CMK (cell line): ENCODE measurements around the gene VASP.

Experiments used
- DNase-seq: peaks from one replicate; pipeline ENCODE4 v3.0.0-alpha.2; 2010; ENCODE audit warnings: low read depth

The VASP gene

GRCh38 chr19:45473682-45474605 lies 33.3 kb upstream of the VASP start:
- no peak for DNase-seq

GRCh38 chr19:45474606-45475521 lies 32.4 kb upstream of the VASP start:
- no peak for DNase-seq

- no peak for DNase-seq
Measured at GRCh38 chr19:45475537-45476291, 31.6 kb upstream of the VASP start.

GRCh38 chr19:45476304-45476703 lies 31.0 kb upstream of the VASP start:
- DNase-seq = no peak

GRCh38 chr19:45477186-45477585 lies 30.1 kb upstream of the VASP start:
- no peak for DNase-seq

GRCh38 chr19:45477713-45478453 lies 29.4 kb upstream of the VASP start:
- DNase-seq = no peak

- DNase-seq = peak; percentile 96
Measured at GRCh38 chr19:45478454-45479238, 28.6 kb upstream of the VASP start.

GRCh38 chr19:45483033-45483432 lies 24.2 kb upstream of the VASP start:
- DNase-seq = no peak

- no peak for DNase-seq
Measured at GRCh38 chr19:45484273-45484945, 22.9 kb upstream of the VASP start.

- DNase-seq = no peak
Measured at GRCh38 chr19:45485305-45486077, 21.8 kb upstream of the VASP start.

GRCh38 chr19:45488708-45489107 lies 18.6 kb upstream of the VASP start:
- no peak for DNase-seq

GRCh38 chr19:45489216-45489855 lies 17.9 kb upstream of the VASP start:
- DNase-seq = no peak

GRCh38 chr19:45492137-45492626 lies 15.1 kb upstream of the VASP start:
- DNase-seq = no peak

- DNase-seq = peak; percentile 79
Measured at GRCh38 chr19:45492627-45493470, 14.4 kb upstream of the VASP start.

- no peak for DNase-seq
Measured at GRCh38 chr19:45494261-45494916, 12.9 kb upstream of the VASP start.

- DNase-seq = no peak
Measured at GRCh38 chr19:45495178-45495577, 12.1 kb upstream of the VASP start.

- no peak for DNase-seq
Measured at GRCh38 chr19:45496349-45496953, 10.8 kb upstream of the VASP start.
